IMR-90 (cell line): Measurements from ENCODE around the gene ADAM33. TPM values are rescaled to one million over a fixed set of nuclear protein-coding genes. Genes with fewer than 3 reads are reported as not detected.

Experiments used
- ATAC-seq: fragments of 200-7000 bp; cut with Tn5 transposase; 2 replicates; pipeline ENCODE4 v1.9.1; 2020; ENCODE audit warnings: low read depth, mild to moderate bottlenecking, moderate library complexity
- BruUV-seq: library from RNA; stranded (reverse); fragments of 400-500 nt; replicated peaks from 2 replicates; lab custom pipeline; 2021; lab: Mats Ljungman, UMichigan
- CTCF ChIA-PET: fragments of 300-600 bp; formaldehyde crosslinking; extraction: SDS; loops from one replicate; lab custom pipeline; 2021; ENCODE audit warnings: antibody characterized with exemption; lab: Yijun Ruan, JAX
- POLR2A ChIA-PET: fragments of 300-600 bp; sonication (Branson Sonifier 250); formaldehyde crosslinking; loops from one replicate; lab custom pipeline; 2022; ENCODE audit warnings: antibody characterized with exemption; ENCODE audit not compliant: unreplicated experiment; lab: Charles Lee
- DNase-seq: peaks from one replicate; pipeline ENCODE4 v3.0.0; 2013
- H2AFZ ChIP-seq: replicated peaks from 2 replicates; pipeline ENCODE3; 2013; ENCODE audit warnings: low read length, mild to moderate bottlenecking; ENCODE audit not compliant: poor library complexity
- H2AK5ac ChIP-seq: 2 replicates; pipeline ENCODE4 v1.6.1; 2013; ENCODE audit warnings: low read depth, low read length, inconsistent platforms
- H2AK9ac ChIP-seq: replicated peaks from 2 replicates; pipeline ENCODE3; 2013; ENCODE audit warnings: mild to moderate bottlenecking, low read depth, low read length, moderate library complexity; ENCODE audit not compliant: poor library complexity
- H2BK120ac ChIP-seq: 2 replicates; pipeline ENCODE4 v1.6.1; 2013; ENCODE audit warnings: low read depth, low read length, inconsistent platforms
- H2BK15ac ChIP-seq: 3 replicates; pipeline ENCODE4 v1.6.1; 2013; ENCODE audit warnings: low read depth, low read length, inconsistent platforms
- H2BK20ac ChIP-seq: 2 replicates; pipeline ENCODE4 v1.6.1; 2013; ENCODE audit warnings: low read depth, mild to moderate bottlenecking, inconsistent platforms, low read length, moderate library complexity
- H2BK5ac ChIP-seq: 2 replicates; pipeline ENCODE4 v1.6.1; 2013; ENCODE audit warnings: mild to moderate bottlenecking, low read depth, low read length, inconsistent platforms; ENCODE audit not compliant: poor library complexity, severe bottlenecking
- H3K14ac ChIP-seq: replicated peaks from 2 replicates; pipeline ENCODE4 v1.6.1; 2013; ENCODE audit warnings: low read depth, low read length, inconsistent platforms
- H3K18ac ChIP-seq: 2 replicates; pipeline ENCODE4 v1.6.1; 2013; ENCODE audit warnings: low read depth, low read length, control low read depth
- H3K23ac ChIP-seq: 2 replicates; pipeline ENCODE4 v1.6.1; 2013; ENCODE audit warnings: low read depth, low read length, inconsistent platforms
- H3K27ac ChIP-seq: 2 replicates; pipeline ENCODE4 v1.5.1; 2013; ENCODE audit warnings: mild to moderate bottlenecking, control low read depth, low read length; ENCODE audit not compliant: insufficient read depth
- H3K27me3 ChIP-seq: 2 replicates; pipeline ENCODE4 v1.6.1; 2013; ENCODE audit warnings: low read length; ENCODE audit not compliant: control insufficient read depth, insufficient read depth
- H3K36me3 ChIP-seq: 2 replicates; pipeline ENCODE4 v1.6.1; 2013; ENCODE audit warnings: low read length, mixed read lengths; ENCODE audit not compliant: control insufficient read depth, insufficient read depth
- H3K4ac ChIP-seq: 2 replicates; pipeline ENCODE4 v1.6.1; 2013; ENCODE audit warnings: low read depth, low read length, inconsistent platforms
- H3K4me1 ChIP-seq: 2 replicates; pipeline ENCODE4 v1.6.1; 2013; ENCODE audit warnings: low read length, mixed read lengths; ENCODE audit not compliant: control insufficient read depth, insufficient read depth
- H3K4me2 ChIP-seq: 2 replicates; pipeline ENCODE4 v1.6.1; 2013; ENCODE audit warnings: low read depth, mild to moderate bottlenecking, control low read depth, low read length, moderate library complexity
- H3K4me3 ChIP-seq: 2 replicates; pipeline ENCODE4 v1.5.1; 2013; ENCODE audit warnings: low read depth, mild to moderate bottlenecking, control low read depth, low read length, moderate library complexity; ENCODE audit not compliant: insufficient read depth
- H3K56ac ChIP-seq: 2 replicates; pipeline ENCODE4 v1.6.1; 2013; ENCODE audit warnings: low read length, inconsistent platforms; ENCODE audit not compliant: insufficient read depth; ENCODE audit errors: extremely low read depth
- H3K79me1 ChIP-seq, 2 experiments: 2 replicates each; pipeline ENCODE4 v1.6.1; 2013; ENCODE audit warnings: low read length in 2 of 2, inconsistent platforms in 1 of 2, low read depth in 1 of 2
- H3K9ac ChIP-seq: 2 replicates; pipeline ENCODE4 v1.6.1; 2013; ENCODE audit warnings: low read depth, low read length, control low read depth
- H3K9me1 ChIP-seq: 2 replicates; pipeline ENCODE4 v1.6.1; 2013; ENCODE audit warnings: low read length, inconsistent platforms; ENCODE audit not compliant: insufficient read depth
- H3K9me3 ChIP-seq: 2 replicates; pipeline ENCODE4 v1.6.1; 2013; ENCODE audit warnings: low read length; ENCODE audit not compliant: control insufficient read depth, insufficient read depth
- H4K20me1 ChIP-seq: 2 replicates; pipeline ENCODE4 v1.6.1; 2013; ENCODE audit warnings: low read length, inconsistent platforms; ENCODE audit not compliant: insufficient read depth
- H4K5ac ChIP-seq: 2 replicates; pipeline ENCODE4 v1.6.1; 2013; ENCODE audit warnings: mild to moderate bottlenecking, low read depth, low read length, control low read depth
- H4K8ac ChIP-seq, 2 experiments: 2 replicates each; pipeline ENCODE4 v1.6.1; 2013; ENCODE audit warnings: low read depth in 2 of 2, low read length in 2 of 2, control low read depth in 1 of 2, inconsistent platforms in 1 of 2
- H4K91ac ChIP-seq: 2 replicates; pipeline ENCODE4 v1.6.1; 2013; ENCODE audit warnings: low read depth, low read length, inconsistent platforms; ENCODE audit not compliant: insufficient read depth
- BHLHE40 ChIP-seq: fragments of 150-350 bp; IDR thresholded peaks from 2 replicates; pipeline ENCODE4 v1.6.1; 2016; ENCODE audit warnings: mild to moderate bottlenecking, low read depth, low read length
- CEBPB ChIP-seq: IDR thresholded peaks from 2 replicates; pipeline ENCODE4 v1.6.1; 2012; ENCODE audit warnings: low read depth, low read length, improper control_type of control experiment
- CHD1 ChIP-seq: IDR thresholded peaks from 2 replicates; pipeline ENCODE4 v1.6.1; 2012; ENCODE audit warnings: low read depth, low read length, improper control_type of control experiment
- FOS ChIP-seq: fragments of 150-350 bp; IDR thresholded peaks from 2 replicates; pipeline ENCODE4 v1.6.1; 2016; ENCODE audit warnings: low read depth, low read length
- MAFK ChIP-seq: IDR thresholded peaks from 2 replicates; pipeline ENCODE4 v1.6.1; 2012; ENCODE audit warnings: low read depth, low read length, improper control_type of control experiment
- MAZ ChIP-seq: IDR thresholded peaks from 2 replicates; pipeline ENCODE4 v1.6.1; 2012; ENCODE audit warnings: low read depth, mild to moderate bottlenecking, low read length, improper control_type of control experiment, moderate library complexity, borderline replicate concordance
- MXI1 ChIP-seq: IDR thresholded peaks from 2 replicates; pipeline ENCODE4 v1.6.1; 2012; ENCODE audit warnings: low read depth, mild to moderate bottlenecking, low read length, moderate library complexity, borderline replicate concordance
- NFE2L2 ChIP-seq: fragments of 150-350 bp; IDR thresholded peaks from 2 replicates; pipeline ENCODE4 v1.6.1; 2016; ENCODE audit warnings: low read depth, mild to moderate bottlenecking, low read length
- POLR2A ChIP-seq: IDR thresholded peaks from 2 replicates; pipeline ENCODE4 v1.6.1; 2012; ENCODE audit warnings: mild to moderate bottlenecking, low read depth, low read length
- RAD21 ChIP-seq: IDR thresholded peaks from 2 replicates; pipeline ENCODE4 v1.6.1; 2012; ENCODE audit warnings: low read length, improper control_type of control experiment
- RCOR1 ChIP-seq: IDR thresholded peaks from 2 replicates; pipeline ENCODE4 v1.6.1; 2012; ENCODE audit warnings: mild to moderate bottlenecking, low read length, improper control_type of control experiment; ENCODE audit not compliant: insufficient replicate concordance
- RFX5 ChIP-seq: IDR thresholded peaks from 2 replicates; pipeline ENCODE4 v1.8.0; 2012; ENCODE audit warnings: low read depth, mild to moderate bottlenecking, low read length, moderate library complexity
- SMC3 ChIP-seq: fragments of 150-350 bp; IDR thresholded peaks from 2 replicates; pipeline ENCODE4 v1.6.1; 2016; ENCODE audit warnings: low read depth, mild to moderate bottlenecking, antibody characterized with exemption, low read length, moderate library complexity
- WGBS, 2 experiments: methylation state at CpG; one replicate each; pipeline versions ENCODE4 v1.1.5 to v1.1.7; 2013; ENCODE audit warnings: missing lambda C conversion rate in 2 of 2; ENCODE audit not compliant: insufficient read length in 1 of 2; ENCODE audit errors: extremely low coverage in 2 of 2; 5-methylcytosine and 5-hydroxymethylcytosine counted together
- dilution Hi-C: fragments of 300-500 bp; cut with HindIII; formaldehyde crosslinking; loops from one replicate; pipeline ENCODE4 v1.14.3; 2018; ENCODE audit warnings: low sequenced_read_pairs; ENCODE audit not compliant: unreplicated experiment
- in situ Hi-C: fragments of 300-500 bp; cut with MboI; formaldehyde crosslinking; loops from 3 replicates; pipeline ENCODE4 v1.14.3; 2019; ENCODE audit warnings: low sequenced_read_pairs, inconsistent platforms, mixed read lengths
- intact Hi-C: fragments of 100-400 bp; cut with micrococcal nuclease; formaldehyde crosslinking; loops from 2 replicates; pipeline ENCODE4 v1.10.0; 2022
- polyA plus RNA-seq, 3 experiments: library from polyadenylated mRNA; depleted of rRNA; stranded (reverse); fragments of >200 nt; gene quantifications; 2 replicates each; pipeline ENCODE4 v1.2.3, GENCODE V29; 2012; ENCODE audit warnings: low replicate concordance in 1 of 3
- total RNA-seq: library from RNA; depleted of rRNA; stranded (reverse); fragments of >200 nt; gene quantifications from 2 replicates; pipeline ENCODE4 v1.2.3, GENCODE V29; 2012
- TF ChIP-seq, protein P1 (sequence below): fragments of 150-350 bp; IDR thresholded peaks from 2 replicates; pipeline ENCODE4 v1.6.1; 2016; ENCODE audit warnings: low read depth, mild to moderate bottlenecking, low read length, moderate library complexity, borderline replicate concordance
- TF ChIP-seq, protein P2 (sequence below): conservative IDR thresholded peaks from 2 replicates; pipeline ENCODE4 v1.5.1; 2012; ENCODE audit warnings: mild to moderate bottlenecking, low read depth, low read length, improper control_type of control experiment
- TF ChIP-seq, protein P3 (sequence below): fragments of 150-350 bp; IDR thresholded peaks from 2 replicates; pipeline ENCODE4 v1.6.1; 2017; ENCODE audit warnings: mild to moderate bottlenecking, antibody characterized with exemption, low read length, low read depth

ADAM33 gene
- total and polyA plus RNA-seq, 2 of the 4 experiments (the other 2 are of a cell fraction), result 0.18 to 1.7 TPM

GRCh38 chr20:3674447-3674846 is 7.4 kb downstream of the ADAM33 start:
- H3K36me3 ChIP-seq, result no peaks in the 10 kb centered on the region
- no peak overlapping the region for H3K56ac ChIP-seq
- H3K9me3 ChIP-seq, result no peaks in the 10 kb centered on the region
- no peak overlapping the region for H2AK5ac ChIP-seq
- CTCF ChIA-PET, result no interaction called here
- H4K5ac ChIP-seq, result no peak overlapping the region
- H2BK20ac ChIP-seq, result no peak overlapping the region
- ATAC-seq, result no peak
- H3K4me2 ChIP-seq, result no peak overlapping the region
- POLR2A ChIA-PET, result no interaction called here
- H2BK120ac ChIP-seq, result no peak overlapping the region
- H3K9me1 ChIP-seq, result no peaks in the 10 kb centered on the region
- H2AK9ac ChIP-seq, result no peak overlapping the region
- WGBS, 2 experiments, result no CpG with 5 or more reads among the region's 10 CpGs
- H2BK15ac ChIP-seq, result no peak overlapping the region
- H3K4me3 ChIP-seq, result no peak overlapping the region
- in situ Hi-C loops, result no loop called here
- H3K27me3 ChIP-seq, result peaks cover 56% of the 10 kb centered on the region
- no peak overlapping the region for H3K14ac ChIP-seq
- H3K23ac ChIP-seq, result no peak overlapping the region
- no peak overlapping the region for H2BK5ac ChIP-seq
- dilution Hi-C loops, result no loop called here
- no peak overlapping the region for H3K4ac ChIP-seq
- BruUV-seq, result no TSS peak
- TF ChIP-seq MXI1 (no peak), CHD1 (no peak), RAD21 (no peak), FOS (no peak), RCOR1 (no peak), POLR2A (no peak), MAFK (no peak), NFE2L2 (no peak), RFX5 (no peak), MAZ (no peak), SMC3 (no peak), BHLHE40 (no peak), CEBPB (no peak)
- TF ChIP-seq, protein P1, sequence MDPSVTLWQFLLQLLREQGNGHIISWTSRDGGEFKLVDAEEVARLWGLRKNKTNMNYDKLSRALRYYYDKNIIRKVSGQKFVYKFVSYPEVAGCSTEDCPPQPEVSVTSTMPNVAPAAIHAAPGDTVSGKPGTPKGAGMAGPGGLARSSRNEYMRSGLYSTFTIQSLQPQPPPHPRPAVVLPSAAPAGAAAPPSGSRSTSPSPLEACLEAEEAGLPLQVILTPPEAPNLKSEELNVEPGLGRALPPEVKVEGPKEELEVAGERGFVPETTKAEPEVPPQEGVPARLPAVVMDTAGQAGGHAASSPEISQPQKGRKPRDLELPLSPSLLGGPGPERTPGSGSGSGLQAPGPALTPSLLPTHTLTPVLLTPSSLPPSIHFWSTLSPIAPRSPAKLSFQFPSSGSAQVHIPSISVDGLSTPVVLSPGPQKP, result no peak
- TF ChIP-seq, protein P2, sequence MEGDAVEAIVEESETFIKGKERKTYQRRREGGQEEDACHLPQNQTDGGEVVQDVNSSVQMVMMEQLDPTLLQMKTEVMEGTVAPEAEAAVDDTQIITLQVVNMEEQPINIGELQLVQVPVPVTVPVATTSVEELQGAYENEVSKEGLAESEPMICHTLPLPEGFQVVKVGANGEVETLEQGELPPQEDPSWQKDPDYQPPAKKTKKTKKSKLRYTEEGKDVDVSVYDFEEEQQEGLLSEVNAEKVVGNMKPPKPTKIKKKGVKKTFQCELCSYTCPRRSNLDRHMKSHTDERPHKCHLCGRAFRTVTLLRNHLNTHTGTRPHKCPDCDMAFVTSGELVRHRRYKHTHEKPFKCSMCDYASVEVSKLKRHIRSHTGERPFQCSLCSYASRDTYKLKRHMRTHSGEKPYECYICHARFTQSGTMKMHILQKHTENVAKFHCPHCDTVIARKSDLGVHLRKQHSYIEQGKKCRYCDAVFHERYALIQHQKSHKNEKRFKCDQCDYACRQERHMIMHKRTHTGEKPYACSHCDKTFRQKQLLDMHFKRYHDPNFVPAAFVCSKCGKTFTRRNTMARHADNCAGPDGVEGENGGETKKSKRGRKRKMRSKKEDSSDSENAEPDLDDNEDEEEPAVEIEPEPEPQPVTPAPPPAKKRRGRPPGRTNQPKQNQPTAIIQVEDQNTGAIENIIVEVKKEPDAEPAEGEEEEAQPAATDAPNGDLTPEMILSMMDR, result no peak
- TF ChIP-seq, protein P3, sequence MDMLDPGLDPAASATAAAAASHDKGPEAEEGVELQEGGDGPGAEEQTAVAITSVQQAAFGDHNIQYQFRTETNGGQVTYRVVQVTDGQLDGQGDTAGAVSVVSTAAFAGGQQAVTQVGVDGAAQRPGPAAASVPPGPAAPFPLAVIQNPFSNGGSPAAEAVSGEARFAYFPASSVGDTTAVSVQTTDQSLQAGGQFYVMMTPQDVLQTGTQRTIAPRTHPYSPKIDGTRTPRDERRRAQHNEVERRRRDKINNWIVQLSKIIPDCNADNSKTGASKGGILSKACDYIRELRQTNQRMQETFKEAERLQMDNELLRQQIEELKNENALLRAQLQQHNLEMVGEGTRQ, result no peak
- H2AFZ ChIP-seq, result no peak overlapping the region
- intact Hi-C loops, result loop anchor here (10.0 kb wide), 1 partner anchor 410 kb away; no protein-coding TSS in a partner anchor
- no peak overlapping the region for H4K8ac ChIP-seq
- H3K27ac ChIP-seq, result no peak overlapping the region
- no peak overlapping the region for H3K9ac ChIP-seq
- no peaks in the 10 kb centered on the region for H3K79me1 ChIP-seq
- H3K4me1 ChIP-seq, result peaks cover 5% of the 10 kb centered on the region; the same call in 1 of the 2 replicates
- H3K18ac ChIP-seq, result no peak overlapping the region
- no peak for DNase-seq
- no peak overlapping the region for H4K91ac ChIP-seq
- no peaks in the 10 kb centered on the region for H4K20me1 ChIP-seq
